HepG2 (cell line): ENCODE results near the gene USP36. TPM values are rescaled to one million over a fixed set of nuclear protein-coding genes. Genes with fewer than 3 reads are reported as not detected.
A peak's percentile ranks its signal among the peaks of the same experiment; 100 is the strongest.

Experiments
- ARID4A ChIP-seq: sonication (generic); formaldehyde crosslinking; IDR thresholded peaks from 2 replicates; pipeline ENCODE4 v1.5.0; 2020; ENCODE audit warnings: mild to moderate bottlenecking, missing genetic modification reagents, borderline replicate concordance
- HOXD1 ChIP-seq: sonication (generic); formaldehyde crosslinking; IDR thresholded peaks from 2 replicates; pipeline ENCODE4 v1.5.0; 2020; ENCODE audit warnings: missing genetic modification reagents
- IRF1 ChIP-seq: sonication (generic); formaldehyde crosslinking; IDR thresholded peaks from 2 replicates; pipeline ENCODE4 v1.4.0; 2020; ENCODE audit warnings: low read depth, mild to moderate bottlenecking, missing genetic modification reagents
- PHF21A ChIP-seq: sonication (generic); formaldehyde crosslinking; IDR thresholded peaks from 2 replicates; pipeline ENCODE4 v1.5.0; 2020; ENCODE audit warnings: mild to moderate bottlenecking, missing genetic modification reagents
- SALL1 ChIP-seq: sonication (generic); formaldehyde crosslinking; IDR thresholded peaks from 2 replicates; pipeline ENCODE4 v1.8.0; 2022; ENCODE audit warnings: mild to moderate bottlenecking, missing genetic modification reagents
- ZBTB38 ChIP-seq: sonication (generic); formaldehyde crosslinking; IDR thresholded peaks from 2 replicates; pipeline ENCODE4 v1.5.1; 2020; ENCODE audit warnings: mild to moderate bottlenecking, missing genetic modification reagents
- ZNF619 ChIP-seq: sonication (generic); formaldehyde crosslinking; IDR thresholded peaks from 2 replicates; pipeline ENCODE4 v1.4.0; 2020; ENCODE audit warnings: mild to moderate bottlenecking, missing genetic modification reagents
- polyA plus RNA-seq, 8 experiments: library from polyadenylated mRNA; depleted of rRNA in 3 of 8; stranded (reverse) in 7 of 8; unstranded in 1 of 8; fragments of >200 nt; fragmentation: Illumina TruSeq in 4 of 8; extraction: Trizol in 4 of 8; gene quantifications; 2 replicates each; pipeline versions ENCODE4 v1.2.1 to v1.2.3, GENCODE V29; 2011 to 2016; ENCODE audit warnings: low read depth in 4 of 8, missing spikeins in 1 of 8, mixed read lengths in 1 of 8; ENCODE audit not compliant: insufficient read depth in 1 of 8
- total RNA-seq, 5 experiments: library from RNA; depleted of rRNA; stranded (reverse); fragments of >200 nt; fragmentation: Illumina TruSeq; extraction: Trizol; gene quantifications; 2 replicates each; pipeline ENCODE4 v1.2.3, GENCODE V29; 2016; ENCODE audit warnings: low read depth in 1 of 5
- TF ChIP-seq, protein P1 (sequence below): sonication (generic); formaldehyde crosslinking; IDR thresholded peaks from 2 replicates; pipeline ENCODE4 v1.5.0; 2020; ENCODE audit warnings: mild to moderate bottlenecking, missing genetic modification reagents
- TF ChIP-seq, protein P2 (sequence below): sonication (generic); formaldehyde crosslinking; conservative IDR thresholded peaks from 2 replicates; pipeline ENCODE4 v1.4.0; 2020; ENCODE audit warnings: missing genetic modification reagents
- TF ChIP-seq, protein P3 (sequence below), 2 experiments: sonication (generic) in 1 of 2; formaldehyde crosslinking in 1 of 2; IDR thresholded peaks; 2 replicates each; pipeline versions ENCODE4 v1.4.0 to v1.6.1; 2018 to 2020; ENCODE audit warnings: missing genetic modification reagents in 2 of 2, borderline replicate concordance in 1 of 2, low read depth in 1 of 2, mild to moderate bottlenecking in 1 of 2, missing biosample characterization in 1 of 2

The USP36 gene
- total and polyA plus RNA-seq, 2 of the 13 experiments (the other 11 are each of a cell fraction or from before 2014, with no cell fraction given) = 29.6 to 45.9 TPM

- TF ChIP-seq ARID4A (CRISPR knock-in tag) (peak; percentile 25; the same call in 1 of the 2 replicates), IRF1 (CRISPR knock-in tag) (no peak), PHF21A (CRISPR knock-in tag) (peak; percentile 76), ZBTB38 (CRISPR knock-in tag) (no peak), HOXD1 (0 out of 2 replicates have a peak, but pooled peaks have one; percentile 41), SALL1 (CRISPR knock-in tag) (peak; percentile 77), ZNF619 (CRISPR knock-in tag) (no peak)
- TF ChIP-seq, protein P1, sequence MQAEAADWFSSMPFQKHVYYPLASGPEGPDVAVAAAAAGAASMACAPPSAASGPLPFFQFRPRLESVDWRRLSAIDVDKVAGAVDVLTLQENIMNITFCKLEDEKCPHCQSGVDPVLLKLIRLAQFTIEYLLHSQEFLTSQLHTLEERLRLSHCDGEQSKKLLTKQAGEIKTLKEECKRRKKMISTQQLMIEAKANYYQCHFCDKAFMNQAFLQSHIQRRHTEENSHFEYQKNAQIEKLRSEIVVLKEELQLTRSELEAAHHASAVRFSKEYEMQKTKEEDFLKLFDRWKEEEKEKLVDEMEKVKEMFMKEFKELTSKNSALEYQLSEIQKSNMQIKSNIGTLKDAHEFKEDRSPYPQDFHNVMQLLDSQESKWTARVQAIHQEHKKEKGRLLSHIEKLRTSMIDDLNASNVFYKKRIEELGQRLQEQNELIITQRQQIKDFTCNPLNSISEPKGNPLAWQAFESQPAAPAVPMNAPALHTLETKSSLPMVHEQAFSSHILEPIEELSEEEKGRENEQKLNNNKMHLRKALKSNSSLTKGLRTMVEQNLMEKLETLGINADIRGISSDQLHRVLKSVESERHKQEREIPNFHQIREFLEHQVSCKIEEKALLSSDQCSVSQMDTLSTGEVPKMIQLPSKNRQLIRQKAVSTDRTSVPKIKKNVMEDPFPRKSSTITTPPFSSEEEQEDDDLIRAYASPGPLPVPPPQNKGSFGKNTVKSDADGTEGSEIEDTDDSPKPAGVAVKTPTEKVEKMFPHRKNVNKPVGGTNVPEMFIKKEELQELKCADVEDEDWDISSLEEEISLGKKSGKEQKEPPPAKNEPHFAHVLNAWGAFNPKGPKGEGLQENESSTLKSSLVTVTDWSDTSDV (CRISPR knock-in tag) = no peak
- TF ChIP-seq, protein P2, sequence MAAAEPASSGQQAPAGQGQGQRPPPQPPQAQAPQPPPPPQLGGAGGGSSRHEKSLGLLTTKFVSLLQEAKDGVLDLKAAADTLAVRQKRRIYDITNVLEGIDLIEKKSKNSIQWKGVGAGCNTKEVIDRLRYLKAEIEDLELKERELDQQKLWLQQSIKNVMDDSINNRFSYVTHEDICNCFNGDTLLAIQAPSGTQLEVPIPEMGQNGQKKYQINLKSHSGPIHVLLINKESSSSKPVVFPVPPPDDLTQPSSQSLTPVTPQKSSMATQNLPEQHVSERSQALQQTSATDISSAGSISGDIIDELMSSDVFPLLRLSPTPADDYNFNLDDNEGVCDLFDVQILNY (CRISPR knock-in tag) = no peak
- TF ChIP-seq, protein P3, sequence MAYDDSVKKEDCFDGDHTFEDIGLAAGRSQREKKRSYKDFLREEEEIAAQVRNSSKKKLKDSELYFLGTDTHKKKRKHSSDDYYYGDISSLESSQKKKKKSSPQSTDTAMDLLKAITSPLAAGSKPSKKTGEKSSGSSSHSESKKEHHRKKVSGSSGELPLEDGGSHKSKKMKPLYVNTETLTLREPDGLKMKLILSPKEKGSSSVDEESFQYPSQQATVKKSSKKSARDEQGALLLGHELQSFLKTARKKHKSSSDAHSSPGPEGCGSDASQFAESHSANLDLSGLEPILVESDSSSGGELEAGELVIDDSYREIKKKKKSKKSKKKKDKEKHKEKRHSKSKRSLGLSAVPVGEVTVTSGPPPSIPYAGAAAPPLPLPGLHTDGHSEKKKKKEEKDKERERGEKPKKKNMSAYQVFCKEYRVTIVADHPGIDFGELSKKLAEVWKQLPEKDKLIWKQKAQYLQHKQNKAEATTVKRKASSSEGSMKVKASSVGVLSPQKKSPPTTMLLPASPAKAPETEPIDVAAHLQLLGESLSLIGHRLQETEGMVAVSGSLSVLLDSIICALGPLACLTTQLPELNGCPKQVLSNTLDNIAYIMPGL (CRISPR knock-in tag; IDR thresholded peaks at IDR 0.05; ENCODE audit: borderline replicate concordance in 1 of 2, low read depth in 1 of 2) = peak in 1 of 2 experiments; percentile 29; a peak in 2 of 4 replicates
Observed at GRCh38 chr17:78751447-78752161, 89.0 kb downstream of the USP36 start (continued).
